GM18873 (cell line): ENCODE measurements around the gene SEC61B.

ENCODE experiments used
- ATAC-seq: cut with Tn5 transposase; IDR thresholded peaks from one replicate; pipeline ENCODE4 v1.9.1; 2021; ENCODE audit warnings: mild to moderate bottlenecking, moderate library complexity, moderate number of reproducible peaks; ENCODE audit not compliant: unreplicated experiment, low FRiP score

SEC61B gene

DNA sequence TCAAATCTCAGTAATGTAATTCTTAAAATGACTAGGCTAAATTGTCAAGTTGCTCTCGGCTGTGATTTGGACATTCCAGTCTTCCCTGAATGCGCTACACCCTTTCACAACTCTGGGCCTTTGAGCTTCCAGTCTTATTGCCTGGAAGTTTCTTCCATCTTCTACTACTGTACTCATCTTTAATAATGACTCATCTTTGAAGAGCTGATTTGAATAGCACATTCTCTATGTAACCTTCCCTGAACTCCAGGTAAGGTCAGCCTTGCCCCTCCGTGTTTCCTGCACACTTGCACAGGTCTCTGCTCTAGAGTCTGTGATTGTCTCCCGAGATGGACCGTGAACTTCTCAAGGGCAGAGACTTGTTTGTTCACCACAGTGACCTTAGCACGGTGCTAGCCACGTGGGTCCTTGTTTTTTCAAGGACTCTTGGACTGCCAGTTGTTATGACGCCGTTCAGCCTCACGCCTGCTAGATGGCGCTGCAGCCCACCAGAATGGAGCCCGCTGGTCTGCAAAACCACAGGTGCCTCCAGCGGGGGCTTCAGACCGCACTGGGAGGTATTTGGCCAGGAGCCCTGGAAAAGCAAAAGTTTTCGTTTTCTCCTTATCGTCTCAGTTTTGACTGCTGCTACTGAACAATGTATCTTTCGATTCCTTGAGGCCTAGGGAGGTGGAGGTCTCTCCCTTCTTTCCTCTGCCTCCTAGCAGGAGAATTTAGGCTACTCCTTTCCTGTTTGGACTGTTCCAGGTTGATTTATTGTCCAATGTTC is 44.4 kb downstream of the SEC61B start:
- ATAC-seq = peak; percentile 53

DNA sequence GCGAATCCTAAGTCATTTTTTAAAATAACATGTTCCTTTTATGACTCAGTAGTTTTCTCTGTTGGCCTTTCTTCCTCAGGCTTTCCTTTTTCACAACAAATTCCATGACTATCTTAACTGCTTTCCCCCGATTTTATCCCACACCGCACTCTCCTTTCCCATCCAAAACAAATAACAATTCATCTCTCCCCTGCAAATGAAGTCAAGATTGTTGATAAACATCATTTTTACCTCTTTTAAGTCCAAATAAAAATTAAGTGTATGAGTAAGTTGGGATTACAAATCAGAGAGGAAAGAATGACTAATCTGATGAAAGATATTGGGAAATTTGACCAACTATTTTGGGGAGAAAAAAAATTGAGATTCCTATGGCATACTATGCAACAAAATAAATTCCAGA is 47.3 kb downstream of the SEC61B start:
- ATAC-seq = no peak

DNA sequence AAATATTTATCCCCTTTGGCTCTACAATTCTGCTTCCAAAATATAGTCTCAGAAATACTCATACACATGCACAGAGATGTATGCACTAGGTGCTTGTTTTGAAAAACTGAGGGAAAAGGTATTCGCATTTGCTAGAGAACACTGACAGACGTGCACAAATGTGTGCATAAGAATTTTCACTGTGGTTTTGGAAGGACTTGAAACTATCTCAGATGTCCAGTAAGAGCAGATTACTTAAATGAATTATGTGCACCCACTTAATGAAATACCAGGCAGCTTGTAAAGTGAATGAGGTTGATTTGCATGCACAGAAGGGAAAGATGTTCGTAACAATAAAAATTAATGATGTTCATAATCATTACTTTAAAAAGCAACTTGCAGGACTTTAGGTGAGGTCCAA is 48.4 kb downstream of the SEC61B start:
- no peak for ATAC-seq

DNA sequence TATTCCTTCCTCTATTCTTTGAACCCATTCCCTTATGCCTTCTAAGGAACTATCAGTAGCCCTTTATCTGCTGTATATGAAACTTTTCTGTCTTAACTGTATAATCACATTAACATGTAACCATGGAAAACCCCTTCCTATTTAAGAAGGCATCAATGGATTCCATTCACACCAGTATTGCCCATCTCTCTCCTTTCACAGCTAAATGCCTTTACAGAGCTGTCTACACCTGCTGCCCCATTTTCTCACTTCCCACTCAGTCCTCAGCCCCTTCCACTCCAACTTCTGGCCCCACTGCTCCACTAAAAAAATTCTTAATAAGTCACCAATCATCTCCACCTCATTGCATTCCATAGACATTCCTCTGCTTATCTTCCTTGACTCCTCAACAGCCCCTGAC is 50.8 kb downstream of the SEC61B start:
- ATAC-seq = no peak

DNA sequence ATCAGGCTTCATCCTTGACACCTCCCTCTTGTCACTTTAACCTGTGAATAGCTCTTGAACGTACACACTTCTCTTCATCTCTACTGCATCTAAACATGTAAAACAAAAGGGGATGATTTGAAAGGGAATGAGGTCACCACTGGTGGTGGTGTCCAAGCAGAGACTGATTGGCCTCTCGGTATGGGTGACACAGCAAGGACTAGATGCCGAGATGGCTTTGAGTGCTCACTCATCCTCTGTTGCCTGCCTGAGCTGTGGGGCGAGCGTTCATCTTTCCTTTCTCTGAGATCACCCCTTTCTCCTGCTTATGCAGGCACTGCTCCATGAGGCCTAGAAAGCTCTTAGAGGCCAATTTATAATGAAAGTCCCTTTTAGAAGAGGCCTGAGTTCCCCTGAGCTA is 51.9 kb downstream of the SEC61B start:
- no peak for ATAC-seq

- ATAC-seq = no peak
Measured at GRCh38 chr9:99274495-99274894, 52.4 kb downstream of the SEC61B start.
